Measurements from ENCODE around the gene FARP2. TPM values are rescaled to one million over a fixed set of nuclear protein-coding genes. Genes with fewer than 3 reads are reported as not detected.

Gene FARP2
- total RNA-seq, 1 experiment from 2014 or later: 49.3 TPM

- no peak overlapping the region for H2AFZ ChIP-seq (ENCODE audit: low read depth, low read length, poor library complexity, severe bottlenecking)
- ChIA-PET CTCF (no interaction called here), RAD21 (ENCODE audit: low non-redundant PET in 1 of 2, low total read pairs in 2 of 2, uncharacterized antibody in 2 of 2, unreplicated experiment in 2 of 2) (no interaction called here), POLR2A (no interaction called here)
- no peak for DNase-seq (ENCODE audit: low read depth, low spot score)
- no peaks in the 10 kb centered on the region for H3K9me3 ChIP-seq (ENCODE audit: control insufficient read depth in 1 of 2, insufficient read depth in 1 of 2, low read depth in 1 of 2, low read length in 2 of 2)
- H3K4me2 ChIP-seq (ENCODE audit: low read length): no peak overlapping the region
- intact Hi-C loops (cut with micrococcal nuclease): no loop called here
- H3K36me3 ChIP-seq (ENCODE audit: control insufficient read depth in 1 of 2, insufficient read depth in 2 of 2, low read length in 2 of 2): peaks cover 20 to 26% of the 10 kb centered on the region in 2 experiments
- no peaks in the 10 kb centered on the region for H3K4me1 ChIP-seq (ENCODE audit: control insufficient read depth in 1 of 2, insufficient read depth in 2 of 2, low read length in 2 of 2)
- H3K9me2 ChIP-seq (ENCODE audit: insufficient read depth): no peaks in the 10 kb centered on the region
- H3K27me3 ChIP-seq (ENCODE audit: insufficient read depth, low read length): no peaks in the 10 kb centered on the region
- H3K9ac ChIP-seq (ENCODE audit: low read length): no peak overlapping the region
- no peak for ATAC-seq
- no peak overlapping the region for H3K27ac ChIP-seq (ENCODE audit: low read depth, low read length)
- no peak overlapping the region for H3K4me3 ChIP-seq (replicated peaks in 1 of 2; ENCODE audit: low read depth in 1 of 2, low read length in 2 of 2)
- BruUV-seq (replicated peaks): TSS peak; percentile 38
- no peak for TF ChIP-seq JUND (IDR thresholded peaks at IDR 0.05)
- no peak for TF ChIP-seq SRF (IDR thresholded peaks at IDR 0.05; ENCODE audit: low read depth)
- TF ChIP-seq CTCF (IDR thresholded peaks at IDR 0.05 in 2 of 3, conservative IDR thresholded peaks at IDR 0.05 in 1 of 3; ENCODE audit: borderline replicate concordance in 1 of 3, insufficient read depth in 1 of 3, low read depth in 2 of 3, low read length in 2 of 3): no peak
- no peaks in the 10 kb centered on the region for H4K20me1 ChIP-seq (ENCODE audit: insufficient read depth)
- H3K79me2 ChIP-seq (ENCODE audit: insufficient read depth, low read length): peaks cover 30% of the 10 kb centered on the region
These were observed 143.3 kb downstream of the FARP2 start for GRCh38 chr2:241499146-241499965.

- Histone ChIP-seq H3K79me2 (ENCODE audit: insufficient read depth, low read length) (peaks cover 37% of the 10 kb centered on the region), H3K9me3 (ENCODE audit: control insufficient read depth in 1 of 2, insufficient read depth in 1 of 2, low read depth in 1 of 2, low read length in 2 of 2) (no peaks in the 10 kb centered on the region), H3K4me3 (replicated peaks in 1 of 2; ENCODE audit: low read depth in 1 of 2, low read length in 2 of 2) (no peak overlapping the region), H3K9ac (ENCODE audit: low read length) (no peak overlapping the region), H3K27me3 (ENCODE audit: insufficient read depth, low read length) (no peaks in the 10 kb centered on the region), H3K9me2 (ENCODE audit: insufficient read depth) (no peaks in the 10 kb centered on the region), H3K4me1 (ENCODE audit: control insufficient read depth in 1 of 2, insufficient read depth in 2 of 2, low read length in 2 of 2) (no peaks in the 10 kb centered on the region), H3K4me2 (ENCODE audit: low read length) (no peak overlapping the region), H3K27ac (ENCODE audit: low read depth, low read length) (no peak overlapping the region), H3K36me3 (ENCODE audit: control insufficient read depth in 1 of 2, insufficient read depth in 2 of 2, low read length in 2 of 2) (peaks cover 15 to 23% of the 10 kb centered on the region in 2 experiments), H2AFZ (ENCODE audit: low read depth, low read length, poor library complexity, severe bottlenecking) (no peak overlapping the region), H4K20me1 (ENCODE audit: insufficient read depth) (no peaks in the 10 kb centered on the region)
- ATAC-seq (no peak), DNase-seq (ENCODE audit: low read depth, low spot score) (no peak)
- no TSS peak for BruUV-seq (replicated peaks)
- ChIA-PET RAD21 (ENCODE audit: low non-redundant PET in 1 of 2, low total read pairs in 2 of 2, uncharacterized antibody in 2 of 2, unreplicated experiment in 2 of 2) (no interaction called here), POLR2A (no interaction called here), CTCF (no interaction called here)
- TF ChIP-seq CTCF (IDR thresholded peaks at IDR 0.05 in 2 of 3, conservative IDR thresholded peaks at IDR 0.05 in 1 of 3; ENCODE audit: borderline replicate concordance in 1 of 3, insufficient read depth in 1 of 3, low read depth in 2 of 3, low read length in 2 of 3): no peak
- TF ChIP-seq ZNF274 (IDR thresholded peaks at IDR 0.05; ENCODE audit: low read depth, low read length): no peak
- TF ChIP-seq ZBTB33 (IDR thresholded peaks at IDR 0.05; ENCODE audit: extremely low read depth, insufficient replicate concordance, low read length): no peak
- intact Hi-C loops (cut with micrococcal nuclease): no loop called here
These were observed 143.9 kb downstream of the FARP2 start for GRCh38 chr2:241500016-241500415.

All from HCT116 (cell line).